ENCODE measurements around the gene BIRC2.

Gene BIRC2

DNA sequence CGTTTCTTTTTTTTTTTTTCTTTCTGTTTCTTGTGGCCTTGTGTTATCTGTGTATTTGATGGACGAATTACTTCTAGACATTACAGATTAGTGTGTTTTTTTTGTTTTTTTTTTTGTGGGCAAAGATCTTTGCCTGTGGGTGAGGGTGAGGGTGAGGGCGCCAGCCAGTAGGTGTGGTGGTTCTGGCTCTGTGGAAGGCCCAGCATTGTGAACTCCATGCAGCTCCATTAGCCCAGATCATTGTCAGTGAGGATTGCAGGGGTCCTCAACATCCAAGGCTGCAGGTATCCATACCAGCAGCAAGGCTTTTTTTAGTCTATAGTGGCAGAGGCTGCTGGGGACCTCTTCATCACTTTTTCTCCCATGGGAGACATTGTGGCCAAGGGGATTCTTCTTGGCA, 13.7 kb downstream of the BIRC2 start:
- no peak overlapping the region for H3K27ac ChIP-seq
- TF ChIP-seq, protein P1, sequence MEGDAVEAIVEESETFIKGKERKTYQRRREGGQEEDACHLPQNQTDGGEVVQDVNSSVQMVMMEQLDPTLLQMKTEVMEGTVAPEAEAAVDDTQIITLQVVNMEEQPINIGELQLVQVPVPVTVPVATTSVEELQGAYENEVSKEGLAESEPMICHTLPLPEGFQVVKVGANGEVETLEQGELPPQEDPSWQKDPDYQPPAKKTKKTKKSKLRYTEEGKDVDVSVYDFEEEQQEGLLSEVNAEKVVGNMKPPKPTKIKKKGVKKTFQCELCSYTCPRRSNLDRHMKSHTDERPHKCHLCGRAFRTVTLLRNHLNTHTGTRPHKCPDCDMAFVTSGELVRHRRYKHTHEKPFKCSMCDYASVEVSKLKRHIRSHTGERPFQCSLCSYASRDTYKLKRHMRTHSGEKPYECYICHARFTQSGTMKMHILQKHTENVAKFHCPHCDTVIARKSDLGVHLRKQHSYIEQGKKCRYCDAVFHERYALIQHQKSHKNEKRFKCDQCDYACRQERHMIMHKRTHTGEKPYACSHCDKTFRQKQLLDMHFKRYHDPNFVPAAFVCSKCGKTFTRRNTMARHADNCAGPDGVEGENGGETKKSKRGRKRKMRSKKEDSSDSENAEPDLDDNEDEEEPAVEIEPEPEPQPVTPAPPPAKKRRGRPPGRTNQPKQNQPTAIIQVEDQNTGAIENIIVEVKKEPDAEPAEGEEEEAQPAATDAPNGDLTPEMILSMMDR (IDR thresholded peaks at IDR 0.05): no peak
- TF ChIP-seq ZFX (IDR thresholded peaks at IDR 0.05; ENCODE audit: borderline replicate concordance): no peak

- H3K27ac ChIP-seq: no peak overlapping the region
These were observed 14.3 kb downstream of the BIRC2 start for GRCh38 chr11:102361086-102362031.

GRCh38 chr11:102364991-102365390, 18.0 kb downstream of the BIRC2 start:
- TF ChIP-seq, protein P1 (IDR thresholded peaks at IDR 0.05): no peak
- TF ChIP-seq ZFX (IDR thresholded peaks at IDR 0.05; ENCODE audit: borderline replicate concordance): no peak
- H3K27ac ChIP-seq: no peak overlapping the region

More at GRCh38 chr11:102361086-102362031, 14.3 kb downstream of the BIRC2 start:
- TF ChIP-seq, protein P1 (IDR thresholded peaks at IDR 0.05): no peak
- TF ChIP-seq ZFX (IDR thresholded peaks at IDR 0.05; ENCODE audit: borderline replicate concordance): no peak

GRCh38 chr11:102367364-102367763, 20.4 kb downstream of the BIRC2 start:
- H3K27ac ChIP-seq: no peak overlapping the region
- TF ChIP-seq, protein P1 (IDR thresholded peaks at IDR 0.05): peak; percentile 36
- no peak for TF ChIP-seq ZFX (IDR thresholded peaks at IDR 0.05; ENCODE audit: borderline replicate concordance)

- no peak for TF ChIP-seq ZFX (IDR thresholded peaks at IDR 0.05; ENCODE audit: borderline replicate concordance)
- TF ChIP-seq, protein P1 (IDR thresholded peaks at IDR 0.05): no peak
- H3K27ac ChIP-seq: no peak overlapping the region
These were observed 21.5 kb downstream of the BIRC2 start for GRCh38 chr11:102368472-102368871.

DNA sequence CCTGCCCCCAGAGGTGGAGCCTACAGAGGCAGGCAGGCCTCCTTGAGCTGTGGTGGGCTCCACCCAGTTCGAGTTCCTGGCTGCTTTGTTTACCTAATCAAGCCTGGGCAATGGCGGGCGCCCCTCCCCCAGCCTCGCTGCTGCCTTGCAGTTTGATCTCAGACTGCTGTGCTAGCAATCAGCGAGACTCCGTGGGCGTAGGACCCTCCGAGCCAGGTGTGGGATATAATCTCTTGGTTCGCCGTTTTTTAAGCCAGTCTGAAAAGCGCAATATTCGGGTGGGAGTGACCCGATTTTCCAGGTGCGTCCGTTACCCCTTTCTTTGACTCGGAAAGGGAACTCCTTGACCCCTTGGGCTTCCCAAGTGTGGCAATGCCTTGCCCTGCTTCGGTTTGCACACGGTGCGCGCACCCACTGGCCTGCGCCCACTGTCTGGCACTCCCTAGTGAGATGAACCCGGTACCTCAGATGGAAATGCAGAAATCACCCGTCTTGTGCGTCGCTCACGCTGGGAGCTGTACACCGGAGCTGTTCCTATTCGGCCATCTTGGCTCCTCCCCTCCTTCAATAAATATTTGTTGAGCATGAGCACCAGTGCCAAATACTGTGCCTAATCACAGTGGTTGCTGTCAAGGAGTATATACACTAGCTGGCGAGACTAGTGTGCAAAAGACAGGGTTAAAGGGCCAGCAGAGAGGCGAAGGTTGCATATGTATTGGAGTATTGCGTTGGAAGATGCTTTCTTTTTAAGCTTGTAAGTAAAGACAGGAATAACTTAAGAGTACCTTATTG, 27.8 kb downstream of the BIRC2 start:
- H3K27ac ChIP-seq: peak overlapping the region; percentile 82

- no peak for TF ChIP-seq ZFX (IDR thresholded peaks at IDR 0.05; ENCODE audit: borderline replicate concordance)
- TF ChIP-seq, protein P1 (IDR thresholded peaks at IDR 0.05): no peak
- peak overlapping the region; percentile 82 for H3K27ac ChIP-seq
These were observed 28.8 kb downstream of the BIRC2 start for GRCh38 chr11:102375720-102376399.
